HG03521 (cell line): ENCODE measurements around the gene SHTN1.

Experiments used
- ATAC-seq: cut with Tn5 transposase; IDR thresholded peaks from one replicate; pipeline ENCODE4 v1.9.1; 2021; ENCODE audit warnings: mild to moderate bottlenecking, moderate library complexity; ENCODE audit not compliant: unreplicated experiment

SHTN1 gene

GRCh38 chr10:116919164-116919563 is 85.8 kb downstream of the SHTN1 start:
- no peak for ATAC-seq

- ATAC-seq, result no peak
Observed at GRCh38 chr10:116918583-116918982, 86.4 kb downstream of the SHTN1 start.

DNA sequence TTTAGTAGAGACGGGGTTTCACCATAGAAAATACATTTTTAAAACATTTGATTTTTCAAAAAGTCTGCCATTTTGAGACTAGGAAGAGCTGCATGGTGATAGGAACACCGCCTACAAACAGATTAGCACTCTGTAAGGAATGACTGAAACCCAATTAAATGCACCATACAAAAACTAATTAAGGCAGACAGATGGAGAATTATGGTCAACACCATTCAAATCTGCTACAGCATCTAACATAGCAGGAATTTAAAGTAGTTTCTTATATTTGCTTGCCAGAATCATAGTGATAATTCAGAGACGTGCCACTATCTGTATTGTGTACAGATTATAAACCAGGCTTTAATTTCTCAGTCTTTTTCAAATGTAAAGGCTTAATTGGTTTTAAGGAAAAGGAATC is 87.5 kb downstream of the SHTN1 start:
- ATAC-seq, result no peak

- ATAC-seq, result no peak
Observed at GRCh38 chr10:116915340-116915739, 89.6 kb downstream of the SHTN1 start.

DNA sequence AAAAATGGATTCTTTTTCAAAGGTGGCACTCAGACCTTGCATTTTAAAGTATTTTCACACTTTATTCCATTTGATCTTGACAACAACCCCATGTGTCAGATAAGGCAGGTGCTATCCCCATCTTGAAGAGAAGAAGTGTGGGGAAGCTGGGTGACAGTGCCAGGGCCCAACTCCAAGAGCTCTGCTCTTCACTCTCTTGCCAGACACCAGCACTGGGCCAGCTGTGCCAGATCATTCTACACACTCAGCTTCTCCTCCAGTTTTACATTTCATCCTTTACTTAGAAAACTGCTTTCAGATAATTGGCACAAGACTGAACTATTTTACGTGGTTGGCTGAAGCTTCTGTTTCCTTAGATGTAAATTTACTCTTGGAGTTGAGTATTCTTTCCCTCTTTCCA is 91.3 kb downstream of the SHTN1 start:
- no peak for ATAC-seq

DNA sequence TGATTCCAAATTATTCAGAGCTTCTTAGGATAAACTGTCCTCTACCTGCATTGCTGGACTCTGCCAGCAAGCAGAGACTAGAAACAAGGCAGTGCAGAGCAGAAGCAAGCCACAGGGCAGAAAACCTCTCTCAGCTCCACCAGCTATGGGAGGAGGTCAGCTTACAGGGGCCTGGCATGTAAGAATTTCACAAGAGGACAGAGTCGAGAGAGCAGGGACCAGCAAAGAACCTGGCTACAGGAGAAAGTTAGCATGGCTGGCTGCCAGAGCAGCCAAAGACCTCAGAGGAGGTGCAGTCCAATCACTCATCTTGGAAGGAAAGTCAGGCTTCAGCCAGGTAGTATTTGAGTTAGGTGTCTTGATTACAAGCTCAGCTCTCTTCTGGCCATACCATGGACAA is 92.8 kb downstream of the SHTN1 start:
- ATAC-seq, result no peak

DNA sequence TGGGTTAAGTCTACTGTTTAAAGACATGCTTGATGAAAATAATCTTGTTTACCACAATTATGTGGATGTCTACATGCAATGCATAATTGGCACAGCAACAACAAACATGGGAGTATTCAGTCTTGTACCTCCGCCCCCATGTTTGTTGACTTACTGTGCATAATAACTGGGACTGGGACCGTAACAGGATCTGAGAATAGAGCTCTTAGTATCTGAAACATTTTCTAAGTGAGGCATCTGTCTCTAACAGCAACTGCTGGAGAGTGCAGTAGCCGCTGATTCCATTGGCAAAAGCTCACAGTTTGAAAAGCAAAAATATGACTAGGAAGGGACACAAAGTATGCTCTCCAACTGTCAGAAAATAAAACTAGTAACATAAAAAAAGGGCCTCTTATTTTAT is 94.1 kb downstream of the SHTN1 start:
- ATAC-seq, result no peak

- ATAC-seq, result no peak
Observed at GRCh38 chr10:116909307-116909706, 95.7 kb downstream of the SHTN1 start.

GRCh38 chr10:116907245-116907987 is 97.6 kb downstream of the SHTN1 start:
- no peak for ATAC-seq

DNA sequence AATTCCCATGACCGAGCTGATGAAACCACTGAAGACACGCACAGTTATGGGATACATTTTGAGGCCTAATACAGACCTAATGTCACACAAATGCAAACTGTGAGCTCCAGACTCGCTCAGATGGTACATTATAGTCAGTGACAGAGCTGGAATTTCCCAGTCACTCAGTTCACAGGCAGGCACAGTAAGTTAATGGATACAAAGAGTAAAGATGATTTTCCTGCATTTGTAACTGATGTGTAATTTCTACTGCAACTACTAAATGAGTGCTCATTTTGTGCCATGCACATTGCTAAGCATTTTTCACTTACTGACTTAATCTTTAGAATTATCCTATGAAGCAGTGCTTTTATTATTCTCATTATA is 99.2 kb downstream of the SHTN1 start:
- no peak for ATAC-seq

DNA sequence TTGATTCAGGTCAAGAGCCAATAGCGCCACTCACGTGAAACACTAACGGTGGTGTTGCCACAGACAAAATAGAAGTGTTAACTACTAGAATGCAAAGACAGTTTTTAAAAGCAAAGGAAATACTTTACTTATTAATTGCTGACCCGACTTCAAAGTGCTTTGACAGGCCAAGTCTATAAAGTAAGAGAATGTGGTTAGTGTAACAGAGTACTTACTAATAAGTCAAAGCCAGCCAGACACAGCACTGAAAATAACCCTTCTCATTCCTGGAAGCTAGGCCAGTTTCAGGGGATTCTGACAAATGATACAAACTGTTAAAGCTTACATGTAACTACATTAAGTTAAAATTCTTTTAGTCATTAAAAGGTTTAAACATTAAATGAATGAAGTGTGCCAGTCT is 105.4 kb downstream of the SHTN1 start:
- no peak for ATAC-seq

DNA sequence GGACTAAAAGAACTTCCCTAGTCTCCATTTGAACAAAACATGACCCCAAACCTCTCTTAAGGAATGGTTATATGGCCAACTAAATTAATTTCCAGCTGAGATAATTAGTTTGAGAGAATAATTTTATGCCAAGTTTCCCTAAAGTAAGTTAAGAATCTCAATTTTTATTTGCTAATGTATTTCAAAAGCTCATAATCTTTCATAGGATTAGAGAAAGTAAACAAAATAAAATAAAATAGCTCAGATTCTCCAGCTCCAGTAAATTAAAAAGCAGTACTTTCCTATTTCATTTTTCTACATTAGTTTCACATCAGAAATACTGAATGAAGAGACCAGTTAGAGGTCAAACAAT is 111.3 kb downstream of the SHTN1 start:
- no peak for ATAC-seq

GRCh38 chr10:116892907-116893685 is 111.9 kb downstream of the SHTN1 start:
- ATAC-seq, result no peak

DNA sequence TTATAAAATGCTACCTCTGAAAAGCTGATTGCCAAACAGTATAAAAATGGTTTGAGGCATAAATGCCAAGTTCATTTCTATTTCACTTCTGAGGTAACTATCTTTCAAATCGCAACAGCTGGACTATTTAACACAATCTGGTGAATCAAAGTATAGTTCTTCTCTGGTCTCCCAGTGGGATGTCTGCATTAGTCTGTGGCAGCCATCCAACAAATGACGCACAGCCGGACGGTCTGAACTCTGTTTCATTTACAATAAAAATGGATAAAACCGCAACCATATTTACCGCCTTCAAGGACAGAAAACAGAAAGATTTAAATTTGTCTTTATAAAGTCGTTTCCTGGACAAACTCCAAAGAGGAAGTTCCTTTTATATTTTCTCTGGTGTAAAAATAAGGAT is 113.8 kb downstream of the SHTN1 start:
- ATAC-seq, result no peak

DNA sequence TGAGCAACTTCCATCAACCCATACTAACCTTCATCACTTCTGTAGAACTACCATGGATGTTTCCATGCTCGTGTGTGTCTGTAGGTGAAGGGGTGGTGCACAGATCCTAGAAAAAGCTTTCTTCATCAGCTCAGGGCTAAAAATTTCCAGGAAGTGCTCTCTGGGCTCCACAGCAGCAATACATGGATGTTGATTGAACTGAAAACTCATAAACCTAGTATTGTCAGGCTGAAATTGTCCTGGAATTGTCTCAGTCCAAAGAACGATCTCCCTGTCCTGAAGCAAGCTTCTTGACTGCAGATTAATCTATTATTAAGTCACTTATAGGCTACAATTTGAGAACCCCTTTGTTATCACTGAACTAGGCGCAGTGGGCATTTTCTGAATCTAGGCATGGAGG is 115.9 kb downstream of the SHTN1 start:
- ATAC-seq, result no peak

DNA sequence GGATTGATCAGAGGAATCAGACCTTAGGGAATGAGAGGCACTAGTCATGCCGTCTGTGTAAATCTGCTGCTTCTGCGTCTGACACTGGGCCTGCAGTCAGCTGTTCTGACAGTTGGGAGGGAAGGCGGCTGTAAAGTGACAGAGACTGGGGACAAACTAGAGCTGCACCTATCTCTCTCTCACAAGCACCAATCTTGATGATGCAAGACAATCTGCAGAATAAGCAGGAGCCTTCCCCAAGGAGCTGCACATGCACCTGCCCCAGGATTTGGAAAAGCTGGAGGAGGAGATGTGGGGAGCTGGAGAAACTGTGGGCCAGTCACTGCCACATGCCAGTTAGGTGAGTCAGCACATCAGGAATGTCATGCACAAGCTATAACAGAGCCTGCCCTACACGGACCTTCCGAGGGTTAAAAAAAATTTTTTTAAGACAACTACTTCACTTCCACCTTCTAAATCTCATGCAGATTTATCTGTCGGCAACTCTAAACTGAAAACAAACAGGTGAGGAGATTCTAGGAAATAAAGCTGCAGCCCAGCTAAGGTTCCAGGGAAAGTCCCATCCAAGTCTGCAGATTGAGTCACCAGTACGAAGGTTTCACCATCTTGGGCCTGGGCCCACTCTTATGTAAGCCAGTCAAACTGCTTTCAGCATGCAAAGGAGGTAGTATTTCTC is 116.5 kb downstream of the SHTN1 start:
- ATAC-seq, result no peak

DNA sequence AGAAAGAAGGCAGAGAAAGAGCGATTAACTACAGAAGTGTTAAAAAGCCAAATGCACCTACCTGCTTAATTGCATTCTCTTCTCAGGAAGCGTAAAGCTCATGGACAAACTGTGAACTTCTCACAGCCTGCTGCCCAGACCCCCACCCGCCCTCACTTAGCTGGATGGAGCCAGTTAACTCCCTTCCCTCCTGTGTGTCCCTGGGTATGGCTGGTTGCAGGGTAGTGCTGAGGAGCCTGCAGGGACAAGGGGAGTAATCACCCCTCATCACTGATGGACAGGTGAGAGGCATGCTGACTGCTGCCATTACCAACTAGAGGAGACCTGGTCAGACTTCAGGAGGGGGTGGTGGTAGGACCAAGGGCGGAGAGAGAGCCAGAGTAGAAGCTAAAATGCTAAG is 118.2 kb downstream of the SHTN1 start:
- no peak for ATAC-seq

DNA sequence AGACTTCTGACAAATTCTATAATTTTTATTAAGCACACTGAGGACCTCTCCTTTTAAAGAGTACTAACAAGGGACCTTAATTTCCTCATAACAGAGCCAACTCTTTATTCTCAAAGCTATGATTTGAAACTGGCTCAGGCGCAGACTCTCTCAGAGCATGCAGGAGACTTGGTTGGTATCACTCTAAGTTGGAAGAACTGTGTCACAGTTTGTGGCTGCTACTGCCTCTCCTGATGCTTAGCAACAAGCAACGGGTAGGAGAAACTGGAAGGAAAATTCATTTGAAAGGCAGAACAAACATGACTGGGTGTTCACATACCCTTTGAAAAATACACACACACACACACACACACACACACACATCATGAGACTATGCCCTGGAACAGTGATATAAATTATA is 122.3 kb downstream of the SHTN1 start:
- no peak for ATAC-seq

GRCh38 chr10:116880716-116881482 is 124.1 kb downstream of the SHTN1 start:
- ATAC-seq, result no peak

DNA sequence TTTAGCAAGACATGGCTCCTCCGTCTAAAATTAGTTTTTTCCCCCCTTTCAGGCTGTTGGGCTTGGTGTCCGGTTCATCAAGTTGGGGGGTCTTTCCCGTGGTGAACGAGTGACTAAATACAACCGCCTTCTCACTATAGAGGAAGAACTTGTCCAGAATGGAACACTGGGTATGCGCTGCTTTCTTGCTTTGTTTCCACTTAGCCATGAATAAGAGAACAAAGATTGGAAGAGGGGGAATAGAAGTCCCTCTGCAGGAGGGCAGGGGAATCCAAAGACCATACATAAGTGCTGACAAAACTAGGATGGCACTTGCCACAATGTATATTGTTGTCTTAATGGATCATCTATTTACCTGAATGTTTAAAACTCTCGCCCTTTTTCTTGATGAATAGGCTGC is 125.2 kb downstream of the SHTN1 start:
- ATAC-seq, result no peak

DNA sequence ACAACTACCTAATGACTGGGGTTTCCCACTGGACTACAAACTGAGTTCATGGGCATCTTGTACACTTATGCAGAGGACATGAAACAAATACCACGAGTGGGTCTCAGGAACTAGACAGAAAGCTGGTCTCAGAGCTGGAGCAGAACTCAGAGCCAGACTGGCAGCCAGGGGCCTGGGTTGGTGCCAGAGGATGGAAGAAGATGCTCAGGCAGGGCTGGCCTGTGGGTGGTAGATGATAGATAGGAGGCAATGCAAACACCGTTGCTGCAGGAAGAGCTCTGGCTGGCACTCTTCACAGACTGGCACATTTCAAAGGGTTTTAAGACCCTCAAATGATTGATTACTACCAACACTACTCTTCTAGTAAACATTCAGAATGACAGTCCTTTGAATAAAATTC is 126.9 kb downstream of the SHTN1 start:
- ATAC-seq, result no peak
